ENCODE results near the gene EHHADH.
A peak's percentile ranks its signal among the peaks of the same experiment; 100 is the strongest.
"Not testable (repeated sequence)": the region's sequence is repeated elsewhere in the genome, so short reads cannot be mapped to it uniquely, and the experiment has no call there.

The EHHADH gene

GRCh38 chr3:185251272-185251671 is 2.6 kb downstream of the EHHADH start:
- ATAC-seq (no peak), DNase-seq (no peak)

- DNase-seq: no peak
Observed at GRCh38 chr3:185250653-185251052, 3.2 kb downstream of the EHHADH start.

GRCh38 chr3:185250247-185250646 is 3.6 kb downstream of the EHHADH start:
- DNase-seq: no peak
- ATAC-seq: no peak

More at GRCh38 chr3:185250653-185251052, 3.2 kb downstream of the EHHADH start:
- ATAC-seq: no peak

- ATAC-seq (no peak), DNase-seq (no peak)
Observed at GRCh38 chr3:185242642-185243041, 11.2 kb downstream of the EHHADH start.

GRCh38 chr3:185236969-185237368 is 16.9 kb downstream of the EHHADH start:
- ATAC-seq (no peak), DNase-seq (no peak)

- no peak for DNase-seq
Observed at GRCh38 chr3:185233328-185233727, 20.5 kb downstream of the EHHADH start.

GRCh38 chr3:185226526-185226925 is 27.3 kb downstream of the EHHADH start:
- ATAC-seq: not testable (repeated sequence)

More at GRCh38 chr3:185233328-185233727, 20.5 kb downstream of the EHHADH start:
- ATAC-seq: no peak

GRCh38 chr3:185225523-185225922 is 28.3 kb downstream of the EHHADH start:
- DNase-seq (no peak), ATAC-seq (no peak)

More at GRCh38 chr3:185226526-185226925, 27.3 kb downstream of the EHHADH start:
- not testable (repeated sequence) for DNase-seq

- DNase-seq (no peak), ATAC-seq (no peak)
Observed at GRCh38 chr3:185225080-185225479, 28.8 kb downstream of the EHHADH start.

GRCh38 chr3:185221203-185221602 is 32.6 kb downstream of the EHHADH start:
- no peak for DNase-seq
- no peak for ATAC-seq

- ATAC-seq (no peak), DNase-seq (no peak)
Observed at GRCh38 chr3:185216607-185216958, 37.3 kb downstream of the EHHADH start.

GRCh38 chr3:185215873-185216606 is 37.8 kb downstream of the EHHADH start:
- DNase-seq (no peak), ATAC-seq (no peak)

GRCh38 chr3:185212559-185212958 is 41.3 kb downstream of the EHHADH start:
- DNase-seq: no peak
- ATAC-seq: no peak

- DNase-seq: no peak
- no peak for ATAC-seq
Observed at GRCh38 chr3:185212086-185212485, 41.8 kb downstream of the EHHADH start.

GRCh38 chr3:185210621-185211142 is 43.2 kb downstream of the EHHADH start:
- ATAC-seq: no peak
- no peak for DNase-seq

- DNase-seq (no peak), ATAC-seq (no peak)
Observed at GRCh38 chr3:185208823-185209222, 45.0 kb downstream of the EHHADH start.

- ATAC-seq: peak; percentile 61
- no peak for DNase-seq
Observed at GRCh38 chr3:185207931-185208746, 45.7 kb downstream of the EHHADH start.

GRCh38 chr3:185207481-185207880 is 46.4 kb downstream of the EHHADH start:
- ATAC-seq (no peak), DNase-seq (no peak)

- ATAC-seq: no peak
Observed at GRCh38 chr3:185205865-185206264, 48.0 kb downstream of the EHHADH start.

GRCh38 chr3:185204894-185205293 is 49.0 kb downstream of the EHHADH start:
- no peak for ATAC-seq
- DNase-seq: no peak

More at GRCh38 chr3:185205865-185206264, 48.0 kb downstream of the EHHADH start:
- DNase-seq: no peak

- DNase-seq: no peak
- no peak for ATAC-seq
Observed at GRCh38 chr3:185200639-185201038, 53.2 kb downstream of the EHHADH start.

GRCh38 chr3:185199671-185200070 is 54.2 kb downstream of the EHHADH start:
- no peak for DNase-seq

GRCh38 chr3:185199206-185199605 is 54.6 kb downstream of the EHHADH start:
- no peak for ATAC-seq
- no peak for DNase-seq

More at GRCh38 chr3:185199671-185200070, 54.2 kb downstream of the EHHADH start:
- ATAC-seq: no peak
